Endothelial cell of umbilical vein (primary cell): ENCODE results near the gene C1R. TPM values are rescaled to one million over a fixed set of nuclear protein-coding genes. Genes with fewer than 3 reads are reported as not detected.

Experiments used
- BruUV-seq: library from RNA; stranded (reverse); fragments of 400-500 nt; replicated peaks from 2 replicates; lab custom pipeline; 2021; lab: Mats Ljungman, UMichigan
- CTCF ChIA-PET: fragments of 300-600, 350-600 bp; sonication (Branson Sonifier 250); formaldehyde crosslinking; loops from one replicate; lab custom pipeline; 2021; ENCODE audit warnings: antibody characterized with exemption, inconsistent platforms; lab: Charles Lee
- POLR2A ChIA-PET: fragments of 300-600, 350-600 bp; sonication (Branson Sonifier 250); formaldehyde crosslinking; loops from one replicate; lab custom pipeline; 2021; ENCODE audit warnings: antibody characterized with exemption, inconsistent platforms; lab: Charles Lee
- DNase-seq: peaks from one replicate; pipeline ENCODE4 v3.0.0-alpha.2; 2011; ENCODE audit warnings: low read depth, low spot score
- FAIRE-seq: peaks from 2 replicates; lab custom pipeline; 2011; peaks lifted over from hg19 to GRCh38; lab: Jason Lieb, UNC
- H2AFZ ChIP-seq: 2 replicates; pipeline ENCODE4 v1.6.0; 2012; ENCODE audit warnings: low read depth, low read length, control low read depth, inconsistent platforms
- H3K27ac ChIP-seq: 2 replicates; pipeline ENCODE4 v1.5.1; 2011; ENCODE audit warnings: low read depth, mild to moderate bottlenecking, control low read depth, low read length, moderate library complexity; ENCODE audit not compliant: insufficient read depth
- H3K27me3 ChIP-seq, 2 experiments: 2 replicates each; pipeline versions ENCODE4 v1.6.0 to v1.6.1; 2011; ENCODE audit warnings: low read length in 2 of 2, mixed read lengths in 1 of 2; ENCODE audit not compliant: control insufficient read depth in 2 of 2, insufficient read depth in 2 of 2
- H3K36me3 ChIP-seq, 2 experiments: 2 replicates in 1 of 2; 3 replicates in 1 of 2; pipeline ENCODE4 v1.5.1; 2011; ENCODE audit warnings: low read length in 2 of 2, mild to moderate bottlenecking in 1 of 2, moderate library complexity in 1 of 2; ENCODE audit not compliant: control insufficient read depth in 2 of 2, insufficient read depth in 2 of 2; ENCODE audit errors: extremely low read depth in 1 of 2
- H3K4me1 ChIP-seq: 3 replicates; pipeline ENCODE4 v1.5.1; 2011; ENCODE audit warnings: mild to moderate bottlenecking, low read length; ENCODE audit not compliant: control insufficient read depth, insufficient read depth; ENCODE audit errors: extremely low read depth
- H3K4me2 ChIP-seq: 2 replicates; pipeline ENCODE4 v1.6.1; 2011; ENCODE audit warnings: low read length, control low read depth, mixed read lengths; ENCODE audit not compliant: insufficient read depth
- H3K4me3 ChIP-seq, 3 experiments: fragments of 200-600 bp in 1 of 3; sonication (generic), shearing (Covaris generic) in 1 of 3; replicated peaks in 1 of 3; 2 replicates each; pipeline ENCODE4 v1.5.1; 2011 to 2016; ENCODE audit warnings: control low read depth in 3 of 3, low read length in 3 of 3, mild to moderate bottlenecking in 2 of 3, inconsistent platforms in 1 of 3, low read depth in 1 of 3, moderate library complexity in 1 of 3; ENCODE audit not compliant: insufficient read depth in 1 of 3
- H3K79me2 ChIP-seq: 2 replicates; pipeline ENCODE4 v1.6.0; 2012; ENCODE audit warnings: low read length, inconsistent platforms; ENCODE audit not compliant: control insufficient read depth, insufficient read depth
- H3K9ac ChIP-seq: replicated peaks from 2 replicates; pipeline ENCODE3; 2011; ENCODE audit warnings: low read length, control low read depth; ENCODE audit not compliant: insufficient read depth; ENCODE audit errors: extremely low read depth
- H3K9me1 ChIP-seq: replicated peaks from 3 replicates; pipeline ENCODE4 v1.6.0; 2011; ENCODE audit warnings: mild to moderate bottlenecking, low read length; ENCODE audit not compliant: control insufficient read depth, insufficient read depth; ENCODE audit errors: extremely low read depth
- H3K9me3 ChIP-seq: replicated peaks from 2 replicates; pipeline ENCODE4 v1.5.1; 2012; ENCODE audit warnings: low read length, inconsistent platforms; ENCODE audit not compliant: control insufficient read depth, insufficient read depth
- H4K20me1 ChIP-seq: replicated peaks from 2 replicates; pipeline ENCODE3; 2011; ENCODE audit warnings: mild to moderate bottlenecking, low read length; ENCODE audit not compliant: control insufficient read depth, insufficient read depth; ENCODE audit errors: extremely low read depth
- CTCF ChIP-seq, 2 donors: IDR thresholded peaks; 1 replicate in 1 of 2; 2 replicates in 1 of 2; pipeline ENCODE4 v1.5.1; 2011; ENCODE audit warnings: low read length in 2 of 2, mild to moderate bottlenecking in 2 of 2, moderate library complexity in 2 of 2, control low read depth in 1 of 2, inconsistent platforms in 1 of 2, low read depth in 1 of 2; ENCODE audit not compliant: insufficient read depth in 1 of 2; ENCODE audit errors: extremely low read depth in 1 of 2
- EZH2 ChIP-seq: IDR thresholded peaks from 2 replicates; pipeline ENCODE4 v1.6.1; 2012; ENCODE audit warnings: borderline replicate concordance, low read depth, mild to moderate bottlenecking, moderate library complexity, low read length, inconsistent platforms; ENCODE audit not compliant: severe bottlenecking
- FOS ChIP-seq: IDR thresholded peaks from 2 replicates; pipeline ENCODE4 v1.6.1; 2011; ENCODE audit warnings: mild to moderate bottlenecking, low read length, moderate library complexity, borderline replicate concordance; ENCODE audit not compliant: insufficient read depth
- GATA2 ChIP-seq: IDR thresholded peaks from 2 replicates; pipeline ENCODE4 v1.7.0; 2011; ENCODE audit warnings: low read depth, mild to moderate bottlenecking, moderate library complexity, mixed read lengths, low read length; ENCODE audit not compliant: insufficient read length, insufficient read depth
- JUN ChIP-seq: IDR thresholded peaks from 2 replicates; pipeline ENCODE4 v1.6.1; 2011; ENCODE audit warnings: borderline replicate concordance, low read depth; ENCODE audit not compliant: insufficient read length, insufficient read depth
- MAX ChIP-seq: IDR thresholded peaks from 2 replicates; pipeline ENCODE4 v1.6.1; 2011; ENCODE audit not compliant: insufficient read depth, insufficient read length
- MYC ChIP-seq: IDR thresholded peaks from one replicate; pipeline ENCODE4 v1.6.1; 2011; ENCODE audit warnings: mild to moderate bottlenecking, low read depth, low read length
- POLR2A ChIP-seq: IDR thresholded peaks from 2 replicates; pipeline ENCODE4 v1.6.1; 2012; ENCODE audit warnings: low read depth, mild to moderate bottlenecking, control low read depth, low read length
- POLR2AphosphoS5 ChIP-seq: IDR thresholded peaks from 2 replicates; pipeline ENCODE4 v1.6.1; 2012; ENCODE audit warnings: low read depth, mild to moderate bottlenecking, control low read depth, low read length, moderate library complexity; ENCODE audit not compliant: insufficient read depth
- dilution Hi-C: fragments of 300-500 bp; cut with MboI; formaldehyde crosslinking; loops from one replicate; pipeline ENCODE4 v1.15.0; 2019; ENCODE audit warnings: low sequenced_read_pairs; ENCODE audit not compliant: extremely low pct_ligation_motif_present
- intact Hi-C: fragments of 100-400 bp; cut with micrococcal nuclease; formaldehyde crosslinking; loops from one replicate; pipeline ENCODE4 v1.10.0; 2022
- polyA plus RNA-seq, 4 experiments: library from polyadenylated mRNA; depleted of rRNA in 3 of 4; stranded (reverse) in 3 of 4; unstranded in 1 of 4; fragments of >200 nt; gene quantifications; 2 replicates each; pipeline versions ENCODE4 v1.2.1 to v1.2.3, GENCODE V29; 2011 to 2012; ENCODE audit warnings: missing spikeins in 1 of 4
- total RNA-seq: library from RNA; stranded (reverse); gene quantifications from 2 replicates; pipeline ENCODE4 v1.2.3, GENCODE V29; 2021

The C1R gene
- total and polyA plus RNA-seq, 2 donors (not counting 3 experiments of a cell fraction or from before 2014, with no cell fraction given) = 3.6 to 5.8 TPM

- Histone ChIP-seq H3K27me3 (no peaks in the 10 kb centered on the region), H3K9me1 (no peaks in the 10 kb centered on the region), H3K9ac (no peak overlapping the region), H4K20me1 (no peaks in the 10 kb centered on the region), H3K4me1 (no peaks in the 10 kb centered on the region), H3K4me2 (no peak overlapping the region), H2AFZ (no peak overlapping the region), H3K9me3 (no peaks in the 10 kb centered on the region), H3K79me2 (no peaks in the 10 kb centered on the region), H3K27ac (no peak overlapping the region), H3K36me3 (peaks cover 0 to 1% of the 10 kb centered on the region in 2 experiments), H3K4me3 (no peak overlapping the region)
- intact Hi-C loops = no loop called here
- TF ChIP-seq EZH2 (no peak), GATA2 (no peak)
- no peak for FAIRE-seq
- no peak for DNase-seq
- no TSS peak for BruUV-seq
- CTCF ChIA-PET = no interaction called here
- POLR2A ChIA-PET = no interaction called here
- dilution Hi-C loops = no loop called here
These were observed 8.0 kb upstream of the C1R start for GRCh38 chr12:7100239-7100638.

- ChIA-PET CTCF (interaction anchor here (0.9 to 1.2 kb wide), 2 partner anchors 9 to 11 kb away, joined by 5 to 6 read pairs; no protein-coding TSS in a partner anchor), POLR2A (no interaction called here)
- H3K4me2 ChIP-seq = no peak overlapping the region
- no peak for FAIRE-seq
- H3K9me1 ChIP-seq = no peaks in the 10 kb centered on the region
- no peaks in the 10 kb centered on the region for H3K27me3 ChIP-seq
- H3K4me1 ChIP-seq = no peaks in the 10 kb centered on the region
- no peak overlapping the region for H3K27ac ChIP-seq
- BruUV-seq = no TSS peak
- no peak overlapping the region for H3K9ac ChIP-seq
- H3K9me3 ChIP-seq = no peaks in the 10 kb centered on the region
- no peak for DNase-seq
- dilution Hi-C loops (no loop called here), intact Hi-C loops (no loop called here)
- H3K4me3 ChIP-seq = no peak overlapping the region
- H3K79me2 ChIP-seq = no peaks in the 10 kb centered on the region
- TF ChIP-seq MYC (no peak), JUN (no peak), EZH2 (no peak), MAX (no peak), FOS (no peak), POLR2A (no peak), GATA2 (no peak), CTCF (IDR thresholded peaks at IDR 0.05; ENCODE audit: extremely low read depth in 1 of 2, insufficient read depth in 1 of 2, low read depth in 1 of 2, low read length in 2 of 2) (no peak), POLR2AphosphoS5 (no peak)
- H3K36me3 ChIP-seq = peaks cover 0 to 1% of the 10 kb centered on the region in 2 experiments
- no peaks in the 10 kb centered on the region for H4K20me1 ChIP-seq
- no peak overlapping the region for H2AFZ ChIP-seq
These were observed 7.2 kb upstream of the C1R start for GRCh38 chr12:7099290-7099996.
